ENCODE measurements around the gene TMC1. TPM values are rescaled to one million over a fixed set of nuclear protein-coding genes. Genes with fewer than 3 reads are reported as not detected.
A peak's percentile ranks its signal among the peaks of the same experiment; 100 is the strongest.

TMC1 gene
- total RNA-seq, 1 donor = 1.3 TPM

- TF ChIP-seq CTCF (IDR thresholded peaks at IDR 0.05; ENCODE audit: insufficient read depth, low read depth, low read length) = no peak
- H3K4me3 ChIP-seq (ENCODE audit: low read depth, low read length) = no peak overlapping the region
- no peak for DNase-seq (ENCODE audit: low read depth)
Measured at GRCh38 chr9:72826996-72827949, 305.9 kb downstream of the TMC1 start.

GRCh38 chr9:72827950-72828731 lies 306.7 kb downstream of the TMC1 start:
- no peak for TF ChIP-seq CTCF (IDR thresholded peaks at IDR 0.05; ENCODE audit: insufficient read depth, low read depth, low read length)
- peak; percentile 10 for DNase-seq (ENCODE audit: low read depth)
- no peak overlapping the region for H3K4me3 ChIP-seq (ENCODE audit: low read depth, low read length)

- no peak overlapping the region for H3K4me3 ChIP-seq (ENCODE audit: low read depth, low read length)
- TF ChIP-seq CTCF (IDR thresholded peaks at IDR 0.05; ENCODE audit: insufficient read depth, low read depth, low read length) = no peak
- DNase-seq (ENCODE audit: low read depth) = no peak
Measured at GRCh38 chr9:72834994-72835393, 313.6 kb downstream of the TMC1 start.

- TF ChIP-seq CTCF (IDR thresholded peaks at IDR 0.05; ENCODE audit: insufficient read depth, low read depth, low read length) = no peak
- H3K4me3 ChIP-seq (ENCODE audit: low read depth, low read length) = no peak overlapping the region
- DNase-seq (ENCODE audit: low read depth) = no peak
Measured at GRCh38 chr9:72836790-72837189, 315.4 kb downstream of the TMC1 start.

GRCh38 chr9:72839085-72839484 lies 317.7 kb downstream of the TMC1 start:
- no peak for TF ChIP-seq CTCF (IDR thresholded peaks at IDR 0.05; ENCODE audit: insufficient read depth, low read depth, low read length)
- no peak for DNase-seq (ENCODE audit: low read depth)
- H3K4me3 ChIP-seq (ENCODE audit: low read depth, low read length) = no peak overlapping the region

- DNase-seq (ENCODE audit: low read depth) = no peak
- TF ChIP-seq CTCF (IDR thresholded peaks at IDR 0.05; ENCODE audit: insufficient read depth, low read depth, low read length) = peak; percentile 39
- H3K4me3 ChIP-seq (ENCODE audit: low read depth, low read length) = no peak overlapping the region
Measured at GRCh38 chr9:72843520-72844439, 322.4 kb downstream of the TMC1 start.

All from fibroblast of villous mesenchyme (primary cell).